Endothelial cell of umbilical vein (primary cell): ENCODE measurements around the gene CTIF.

ENCODE experiments used
- EZH2 ChIP-seq: IDR thresholded peaks from 2 replicates; pipeline ENCODE4 v1.6.1; 2012; ENCODE audit warnings: borderline replicate concordance, low read depth, mild to moderate bottlenecking, moderate library complexity, low read length, inconsistent platforms; ENCODE audit not compliant: severe bottlenecking
- FOS ChIP-seq: IDR thresholded peaks from 2 replicates; pipeline ENCODE4 v1.6.1; 2011; ENCODE audit warnings: mild to moderate bottlenecking, low read length, moderate library complexity, borderline replicate concordance; ENCODE audit not compliant: insufficient read depth
- GATA2 ChIP-seq: IDR thresholded peaks from 2 replicates; pipeline ENCODE4 v1.7.0; 2011; ENCODE audit warnings: low read depth, mild to moderate bottlenecking, moderate library complexity, mixed read lengths, low read length; ENCODE audit not compliant: insufficient read length, insufficient read depth
- MAX ChIP-seq: IDR thresholded peaks from 2 replicates; pipeline ENCODE4 v1.6.1; 2011; ENCODE audit not compliant: insufficient read depth, insufficient read length
- MYC ChIP-seq: IDR thresholded peaks from one replicate; pipeline ENCODE4 v1.6.1; 2011; ENCODE audit warnings: mild to moderate bottlenecking, low read depth, low read length
- POLR2A ChIP-seq: IDR thresholded peaks from 2 replicates; pipeline ENCODE4 v1.6.1; 2012; ENCODE audit warnings: low read depth, mild to moderate bottlenecking, control low read depth, low read length
- POLR2AphosphoS5 ChIP-seq: IDR thresholded peaks from 2 replicates; pipeline ENCODE4 v1.6.1; 2012; ENCODE audit warnings: low read depth, mild to moderate bottlenecking, control low read depth, low read length, moderate library complexity; ENCODE audit not compliant: insufficient read depth
- TF ChIP-seq, protein P1 (sequence below), 2 donors: IDR thresholded peaks; 1 replicate in 1 of 2; 2 replicates in 1 of 2; pipeline ENCODE4 v1.5.1; 2011; ENCODE audit warnings: low read length in 2 of 2, mild to moderate bottlenecking in 2 of 2, moderate library complexity in 2 of 2, control low read depth in 1 of 2, inconsistent platforms in 1 of 2, low read depth in 1 of 2; ENCODE audit not compliant: insufficient read depth in 1 of 2; ENCODE audit errors: extremely low read depth in 1 of 2

DNA sequence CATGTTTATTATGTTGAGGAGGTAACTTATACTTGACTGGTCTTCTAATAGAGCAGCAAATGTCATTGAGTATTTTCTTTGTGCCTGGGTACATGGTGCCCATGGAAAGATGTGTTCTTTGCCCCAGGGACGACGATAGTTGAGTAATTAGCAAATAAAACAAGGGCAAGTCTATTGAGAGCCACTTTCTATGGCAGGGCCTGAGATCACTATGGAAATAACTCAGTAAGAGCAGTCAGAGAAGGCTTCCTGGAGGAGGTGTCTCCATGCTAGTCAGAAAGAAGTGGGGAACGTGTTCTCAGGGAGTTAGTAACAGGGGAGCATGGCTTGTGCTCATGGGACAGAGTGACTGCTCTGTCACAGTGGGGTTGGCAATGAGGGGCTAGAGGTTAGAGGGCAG lies 28.6 kb downstream of the CTIF start:
- TF ChIP-seq, protein P1, sequence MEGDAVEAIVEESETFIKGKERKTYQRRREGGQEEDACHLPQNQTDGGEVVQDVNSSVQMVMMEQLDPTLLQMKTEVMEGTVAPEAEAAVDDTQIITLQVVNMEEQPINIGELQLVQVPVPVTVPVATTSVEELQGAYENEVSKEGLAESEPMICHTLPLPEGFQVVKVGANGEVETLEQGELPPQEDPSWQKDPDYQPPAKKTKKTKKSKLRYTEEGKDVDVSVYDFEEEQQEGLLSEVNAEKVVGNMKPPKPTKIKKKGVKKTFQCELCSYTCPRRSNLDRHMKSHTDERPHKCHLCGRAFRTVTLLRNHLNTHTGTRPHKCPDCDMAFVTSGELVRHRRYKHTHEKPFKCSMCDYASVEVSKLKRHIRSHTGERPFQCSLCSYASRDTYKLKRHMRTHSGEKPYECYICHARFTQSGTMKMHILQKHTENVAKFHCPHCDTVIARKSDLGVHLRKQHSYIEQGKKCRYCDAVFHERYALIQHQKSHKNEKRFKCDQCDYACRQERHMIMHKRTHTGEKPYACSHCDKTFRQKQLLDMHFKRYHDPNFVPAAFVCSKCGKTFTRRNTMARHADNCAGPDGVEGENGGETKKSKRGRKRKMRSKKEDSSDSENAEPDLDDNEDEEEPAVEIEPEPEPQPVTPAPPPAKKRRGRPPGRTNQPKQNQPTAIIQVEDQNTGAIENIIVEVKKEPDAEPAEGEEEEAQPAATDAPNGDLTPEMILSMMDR (IDR thresholded peaks at IDR 0.05; ENCODE audit: extremely low read depth in 1 of 2, insufficient read depth in 1 of 2, low read depth in 1 of 2, low read length in 2 of 2), result no peak
- TF ChIP-seq GATA2 (no peak), POLR2A (no peak), EZH2 (no peak), MAX (no peak), FOS (no peak), POLR2AphosphoS5 (no peak), MYC (no peak)
